A673 (cell line): ENCODE results near the gene FAM124A.

Source experiments
- CTCF ChIP-seq: fragments of 300-800, 200-600 bp; sonication (generic); conservative IDR thresholded peaks from 2 replicates; pipeline ENCODE4 v1.5.1; 2017; ENCODE audit warnings: low read depth, mild to moderate bottlenecking, antibody characterized with exemption, low read length, moderate library complexity, mixed read lengths
- EZH2 ChIP-seq: fragments of 200-600 bp; sonication (generic); IDR thresholded peaks from 2 replicates; pipeline ENCODE4 v1.6.1; 2017; ENCODE audit warnings: borderline replicate concordance, low read depth, mild to moderate bottlenecking, mixed read lengths, antibody characterized with exemption, low read length; ENCODE audit not compliant: poor library complexity, severe bottlenecking

- TF ChIP-seq CTCF (no peak), EZH2 (no peak)
These were observed 36.7 kb downstream of the FAM124A start for GRCh38 chr13:51258612-51259548.
